ENCODE results near the gene NUDT5.

Gene NUDT5

DNA sequence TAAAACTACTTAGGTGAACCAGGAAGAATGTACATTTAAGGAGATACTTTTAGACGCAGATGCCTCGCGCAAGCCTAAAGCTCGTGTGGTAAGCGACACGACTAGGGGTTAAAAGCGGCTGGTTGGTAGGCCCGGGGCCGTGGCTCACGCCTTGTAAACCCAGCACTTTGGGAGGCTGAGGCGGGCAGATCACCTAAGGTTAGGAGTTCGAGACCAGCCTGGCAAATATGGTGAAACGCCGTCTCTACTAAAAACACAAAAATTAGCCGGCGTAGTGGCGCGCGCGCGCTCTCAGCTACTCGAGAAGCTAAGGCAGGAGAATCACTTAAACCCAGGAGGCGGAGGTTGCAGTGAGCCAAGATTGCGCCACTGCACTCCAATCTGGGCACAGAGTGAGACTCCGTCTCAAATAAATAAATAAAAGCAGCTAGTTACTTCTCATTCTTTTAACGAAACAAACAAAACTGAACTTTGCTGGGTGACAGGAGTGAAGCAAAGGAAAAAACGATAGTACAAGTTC, 879 bp downstream of the NUDT5 start:
- TF ChIP-seq, protein P1, sequence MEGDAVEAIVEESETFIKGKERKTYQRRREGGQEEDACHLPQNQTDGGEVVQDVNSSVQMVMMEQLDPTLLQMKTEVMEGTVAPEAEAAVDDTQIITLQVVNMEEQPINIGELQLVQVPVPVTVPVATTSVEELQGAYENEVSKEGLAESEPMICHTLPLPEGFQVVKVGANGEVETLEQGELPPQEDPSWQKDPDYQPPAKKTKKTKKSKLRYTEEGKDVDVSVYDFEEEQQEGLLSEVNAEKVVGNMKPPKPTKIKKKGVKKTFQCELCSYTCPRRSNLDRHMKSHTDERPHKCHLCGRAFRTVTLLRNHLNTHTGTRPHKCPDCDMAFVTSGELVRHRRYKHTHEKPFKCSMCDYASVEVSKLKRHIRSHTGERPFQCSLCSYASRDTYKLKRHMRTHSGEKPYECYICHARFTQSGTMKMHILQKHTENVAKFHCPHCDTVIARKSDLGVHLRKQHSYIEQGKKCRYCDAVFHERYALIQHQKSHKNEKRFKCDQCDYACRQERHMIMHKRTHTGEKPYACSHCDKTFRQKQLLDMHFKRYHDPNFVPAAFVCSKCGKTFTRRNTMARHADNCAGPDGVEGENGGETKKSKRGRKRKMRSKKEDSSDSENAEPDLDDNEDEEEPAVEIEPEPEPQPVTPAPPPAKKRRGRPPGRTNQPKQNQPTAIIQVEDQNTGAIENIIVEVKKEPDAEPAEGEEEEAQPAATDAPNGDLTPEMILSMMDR (IDR thresholded peaks at IDR 0.05; ENCODE audit: extremely low read depth, insufficient read depth, missing control alignments) = no peak
- in situ Hi-C loops (cut with MboI; ENCODE audit: low pct_unique_long_range_greater_than_20kb, low sequenced_read_pairs, unreplicated experiment) = no loop called here
- no peak for DNase-seq (ENCODE audit: low spot score)

DNA sequence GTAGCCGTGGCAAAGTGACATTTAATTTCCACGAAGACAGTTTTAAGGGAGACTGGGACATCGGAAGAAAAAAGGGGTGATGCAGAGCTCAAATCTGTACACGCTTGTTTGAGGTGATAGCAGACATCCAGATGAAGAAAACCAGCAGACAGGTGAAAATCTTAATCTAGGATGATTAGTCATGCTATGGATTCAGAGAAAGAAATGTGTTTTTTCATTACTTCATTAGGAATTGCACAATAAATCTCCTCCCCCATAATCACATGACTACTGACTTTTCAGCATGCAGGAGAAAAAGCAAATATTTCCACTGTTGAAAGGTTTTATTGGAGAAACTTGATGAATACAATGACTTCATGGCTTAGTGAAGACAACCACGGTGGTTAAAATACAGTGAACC, 2.5 kb downstream of the NUDT5 start:
- no peak for DNase-seq (ENCODE audit: low spot score)
- in situ Hi-C loops (cut with MboI; ENCODE audit: low pct_unique_long_range_greater_than_20kb, low sequenced_read_pairs, unreplicated experiment) = no loop called here
- TF ChIP-seq, protein P1 (IDR thresholded peaks at IDR 0.05; ENCODE audit: extremely low read depth, insufficient read depth, missing control alignments) = no peak

DNA sequence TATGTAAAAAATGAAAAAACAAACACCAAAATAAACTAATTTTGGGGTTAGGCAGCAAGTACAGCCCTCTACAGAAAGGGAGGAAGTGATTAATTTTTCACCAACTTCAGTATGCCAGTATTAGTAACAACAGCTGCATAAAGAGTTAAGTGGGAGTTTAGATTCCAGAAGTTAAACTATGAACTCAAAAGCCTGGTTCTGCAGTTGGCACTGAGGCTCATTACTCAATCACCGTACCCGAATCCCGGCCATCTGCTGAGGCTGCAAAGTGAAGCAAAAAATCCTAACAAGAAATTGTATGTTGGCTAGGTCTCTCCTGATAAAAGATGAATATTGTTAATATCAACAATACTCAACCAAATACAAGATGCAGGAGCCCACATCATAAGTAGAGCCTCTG, 4.0 kb downstream of the NUDT5 start:
- TF ChIP-seq, protein P1 (IDR thresholded peaks at IDR 0.05; ENCODE audit: extremely low read depth, insufficient read depth, missing control alignments) = no peak
- no peak for DNase-seq (ENCODE audit: low spot score)
- in situ Hi-C loops (cut with MboI; ENCODE audit: low pct_unique_long_range_greater_than_20kb, low sequenced_read_pairs, unreplicated experiment) = no loop called here

DNA sequence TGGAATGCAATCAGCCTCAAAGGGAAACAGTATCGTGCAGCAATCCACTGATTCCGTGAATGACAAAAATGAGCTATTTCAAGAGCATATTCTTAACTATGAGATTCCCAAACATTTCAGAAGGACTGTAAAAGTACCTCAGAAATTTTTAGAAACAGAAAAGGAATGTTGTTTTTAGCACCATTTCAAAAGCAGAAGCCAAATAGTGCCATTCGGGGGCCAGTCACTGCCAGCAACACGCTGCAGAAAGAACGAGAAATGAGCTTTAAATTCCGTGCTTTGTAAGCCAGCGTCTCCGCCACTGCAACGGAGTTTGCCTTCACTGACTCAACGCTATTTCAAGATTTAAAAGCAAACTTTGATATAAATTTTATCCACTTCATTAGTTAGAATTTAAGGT, 6.3 kb downstream of the NUDT5 start:
- in situ Hi-C loops (cut with MboI; ENCODE audit: low pct_unique_long_range_greater_than_20kb, low sequenced_read_pairs, unreplicated experiment) = no loop called here
- TF ChIP-seq, protein P1 (IDR thresholded peaks at IDR 0.05; ENCODE audit: extremely low read depth, insufficient read depth, missing control alignments) = no peak
- no peak for DNase-seq (ENCODE audit: low spot score)

DNA sequence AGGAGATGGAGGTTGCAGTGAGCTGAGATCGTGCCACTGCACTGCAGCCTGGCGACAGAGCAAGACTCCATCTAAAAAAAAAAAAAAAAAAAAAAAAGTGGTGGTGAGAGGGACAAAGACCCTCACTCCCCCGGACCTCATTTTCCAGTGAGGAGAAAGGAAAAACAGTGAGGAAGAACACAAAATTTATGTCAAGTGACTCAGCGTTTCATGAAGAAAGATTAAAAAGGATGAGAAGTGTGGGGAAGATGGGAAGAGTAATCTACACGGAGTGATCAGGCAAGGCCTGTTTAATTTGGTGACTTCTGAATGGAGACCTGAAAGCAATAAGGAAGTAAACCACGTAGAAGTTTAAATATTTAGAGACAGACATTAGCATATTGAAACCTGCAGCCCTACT, 7.0 kb downstream of the NUDT5 start:
- in situ Hi-C loops (cut with MboI; ENCODE audit: low pct_unique_long_range_greater_than_20kb, low sequenced_read_pairs, unreplicated experiment) = no loop called here
- no peak for DNase-seq (ENCODE audit: low spot score)
- TF ChIP-seq, protein P1 (IDR thresholded peaks at IDR 0.05; ENCODE audit: extremely low read depth, insufficient read depth, missing control alignments) = no peak

DNA sequence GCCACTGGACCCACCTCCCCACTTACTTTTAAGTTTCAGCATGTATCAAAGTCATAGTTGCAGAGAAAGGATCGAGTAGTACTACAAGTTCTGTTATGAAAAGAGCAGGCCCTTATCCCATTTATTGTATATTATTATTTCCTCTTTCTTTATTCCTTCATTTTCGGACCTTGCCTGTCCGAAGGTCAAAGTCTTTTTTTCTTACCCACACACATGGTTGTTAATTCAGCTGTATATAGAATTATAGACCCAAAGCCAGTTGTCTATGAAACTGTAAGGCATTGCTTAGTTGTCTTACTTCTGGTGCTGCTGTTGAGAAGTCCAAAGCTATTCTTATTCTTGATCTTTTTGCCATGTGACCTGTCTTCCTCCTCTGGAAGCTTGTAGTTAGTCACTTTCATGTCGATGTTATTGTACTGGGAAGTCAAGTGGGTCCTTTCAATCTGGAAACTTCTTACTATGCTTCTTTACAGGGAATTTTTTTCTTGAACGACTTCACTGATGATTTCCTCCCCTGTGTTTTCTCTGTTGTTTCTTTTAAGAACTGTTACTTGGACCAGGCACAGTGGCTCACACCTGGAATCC, 8.3 kb downstream of the NUDT5 start:
- in situ Hi-C loops (cut with MboI; ENCODE audit: low pct_unique_long_range_greater_than_20kb, low sequenced_read_pairs, unreplicated experiment) = no loop called here
- no peak for DNase-seq (ENCODE audit: low spot score)

More for the DNA sequence above, 8.3 kb downstream of the NUDT5 start:
- TF ChIP-seq, protein P1 (IDR thresholded peaks at IDR 0.05; ENCODE audit: extremely low read depth, insufficient read depth, missing control alignments) = no peak
